Gastrocnemius medialis (tissue), 4 donors: ENCODE data around the gene MT1HL1. TPM values are rescaled to one million over a fixed set of nuclear protein-coding genes. Genes with fewer than 3 reads are reported as not detected.

Experiments used
- ATAC-seq, 2 donors: fragments of 150-250 bp; one replicate each; pipeline ENCODE4 v1.9.1; 2016
- DNase-seq, 2 donors: peaks; one replicate each; pipeline ENCODE4 v3.0.0-alpha.2; 2019
- H3K27ac ChIP-seq, 4 donors: fragments of 200-600 bp; sonication (generic); 1 replicate in 1 of 4; 2 replicates in 3 of 4; pipeline ENCODE4 v1.5.1; 2016 to 2018; ENCODE audit warnings: mild to moderate bottlenecking in 2 of 4, moderate library complexity in 1 of 4
- H3K27me3 ChIP-seq, 3 donors: fragments of 200-600 bp; sonication (generic) in 2 of 3; 1 replicate in 1 of 3; 2 replicates in 2 of 3; pipeline versions ENCODE4 v1.5.1 to v1.6.0; 2016 to 2019; ENCODE audit warnings: mild to moderate bottlenecking in 1 of 3, moderate library complexity in 1 of 3
- H3K36me3 ChIP-seq, 2 donors: fragments of 200-600 bp; sonication (generic) in 1 of 2; one replicate each; pipeline ENCODE4 v1.5.1; 2017 to 2018
- H3K4me1 ChIP-seq, 2 donors: fragments of 200-600 bp; sonication (generic) in 1 of 2; one replicate each; pipeline ENCODE4 v1.5.1; 2016 to 2017; ENCODE audit warnings: mild to moderate bottlenecking in 2 of 2
- H3K4me3 ChIP-seq, 4 donors: fragments of 200-600 bp; sonication (generic) in 3 of 4; 1 replicate in 1 of 4; 2 replicates in 3 of 4; pipeline ENCODE4 v1.5.1; 2016 to 2019; ENCODE audit warnings: mild to moderate bottlenecking in 2 of 4
- H3K9me3 ChIP-seq, 3 donors: fragments of 200-600 bp; sonication (generic) in 2 of 3; 1 replicate in 1 of 3; 2 replicates in 2 of 3; pipeline ENCODE4 v1.5.1; 2016 to 2019
- CTCF ChIP-seq, 5 experiments: fragments of 450-650 bp in 3 of 5; fragments of 200-600 bp in 2 of 5; sonication (generic) in 2 of 5; IDR thresholded peaks in 4 of 5; conservative IDR thresholded peaks in 1 of 5; 1 replicate in 4 of 5; 2 replicates in 1 of 5; pipeline ENCODE4 v1.5.1; 2016 to 2019; ENCODE audit warnings: antibody characterized with exemption in 5 of 5, mild to moderate bottlenecking in 3 of 5, moderate library complexity in 3 of 5
- POLR2A ChIP-seq, 2 donors: fragments of 450-650 bp; IDR thresholded peaks; one replicate each; pipeline ENCODE4 v1.6.1; 2017; ENCODE audit warnings: antibody characterized with exemption in 2 of 2, mild to moderate bottlenecking in 2 of 2, moderate library complexity in 2 of 2
- in situ Hi-C, 4 donors: fragments of 200-750 bp; cut with MboI; loops; one replicate each; pipeline versions ENCODE4 v1.15.0 to v1.8.0; 2017; ENCODE audit warnings: low sequenced_read_pairs in 4 of 4
- intact Hi-C: fragments of 100-400 bp; cut with DNase I; formaldehyde crosslinking; loops from one replicate; pipeline ENCODE4 v1.15.1; 2023; ENCODE audit warnings: low total_unique reads
- total RNA-seq, 4 donors: library from RNA; depleted of rRNA; stranded (reverse); fragments of >200 nt; gene quantifications; one replicate each; pipeline versions ENCODE4 v1.1.0 to v1.2.3, GENCODE V29; 2016

The MT1HL1 gene
- total RNA-seq, 4 donors from 2014 or later, result not detected

- no peak overlapping the region for H3K4me3 ChIP-seq
Measured at GRCh38 chr1:236959112-236959511, 45.1 kb downstream of the MT1HL1 start.

GRCh38 chr1:236957235-236957634, 47.0 kb downstream of the MT1HL1 start:
- TF ChIP-seq POLR2A (IDR thresholded peaks at IDR 0.05), result no peak
- TF ChIP-seq CTCF (IDR thresholded peaks at IDR 0.05 in 4 of 5, conservative IDR thresholded peaks at IDR 0.05 in 1 of 5), result no peak
- no peaks in the 10 kb centered on the region for H3K27me3 ChIP-seq
- ATAC-seq (no peak), DNase-seq (no peak)
- no peak overlapping the region for H3K4me3 ChIP-seq
- H3K9me3 ChIP-seq, result no peaks in the 10 kb centered on the region
- no peaks in the 10 kb centered on the region for H3K4me1 ChIP-seq
- intact Hi-C loops, result no loop called here
- no peak overlapping the region for H3K27ac ChIP-seq
- in situ Hi-C loops, result no loop called here
- no peaks in the 10 kb centered on the region for H3K36me3 ChIP-seq

More at GRCh38 chr1:236959112-236959511, 45.1 kb downstream of the MT1HL1 start:
- no peaks in the 10 kb centered on the region for H3K27me3 ChIP-seq
- no peaks in the 10 kb centered on the region for H3K4me1 ChIP-seq
- TF ChIP-seq CTCF (IDR thresholded peaks at IDR 0.05 in 4 of 5, conservative IDR thresholded peaks at IDR 0.05 in 1 of 5) (no peak), POLR2A (IDR thresholded peaks at IDR 0.05) (no peak)
- in situ Hi-C loops (no loop called here), intact Hi-C loops (no loop called here)
- DNase-seq (no peak), ATAC-seq (no peak)
- H3K36me3 ChIP-seq, result no peaks in the 10 kb centered on the region
- no peaks in the 10 kb centered on the region for H3K9me3 ChIP-seq
- H3K27ac ChIP-seq, result no peak overlapping the region

Other genes starting within 250 kb of the MT1HL1 start
- 10 to 100 TPM; 23.0 to 46.3 (median 29.1) TPM for gene MTR, start 209.1 kb downstream of the MT1HL1 start, total RNA-seq
- under 1 TPM; 0.04 to 0.16 (median 0.07) TPM for gene RYR2, start 37.7 kb upstream of the MT1HL1 start, total RNA-seq